HG03378 (cell line): ENCODE measurements around the gene IQGAP2.
"Not testable (repeated sequence)": the region's sequence is repeated elsewhere in the genome, so short reads cannot be mapped to it uniquely, and the experiment has no call there.

ENCODE experiments used
- ATAC-seq: cut with Tn5 transposase; IDR thresholded peaks from one replicate; pipeline ENCODE4 v1.9.1; 2021; ENCODE audit warnings: mild to moderate bottlenecking, moderate library complexity; ENCODE audit not compliant: unreplicated experiment

IQGAP2 gene

GRCh38 chr5:76600716-76601115, 197.6 kb downstream of the IQGAP2 start:
- no peak for ATAC-seq

GRCh38 chr5:76601470-76601869, 198.4 kb downstream of the IQGAP2 start:
- ATAC-seq: no peak

GRCh38 chr5:76602094-76602726, 199.1 kb downstream of the IQGAP2 start:
- no peak for ATAC-seq

GRCh38 chr5:76603991-76604390, 200.9 kb downstream of the IQGAP2 start:
- not testable (repeated sequence) for ATAC-seq

- no peak for ATAC-seq
These were observed 201.8 kb downstream of the IQGAP2 start for GRCh38 chr5:76604838-76605237.

GRCh38 chr5:76606701-76607100, 203.6 kb downstream of the IQGAP2 start:
- ATAC-seq: no peak

GRCh38 chr5:76607353-76607871, 204.3 kb downstream of the IQGAP2 start:
- ATAC-seq: no peak

- ATAC-seq: peak; percentile 35
These were observed 205.7 kb downstream of the IQGAP2 start for GRCh38 chr5:76608833-76609232.

GRCh38 chr5:76610196-76610595, 207.1 kb downstream of the IQGAP2 start:
- ATAC-seq: no peak

- ATAC-seq: no peak
These were observed 209.9 kb downstream of the IQGAP2 start for GRCh38 chr5:76612942-76613341.

- ATAC-seq: no peak
These were observed 212.7 kb downstream of the IQGAP2 start for GRCh38 chr5:76615759-76616158.

GRCh38 chr5:76616206-76616605, 213.1 kb downstream of the IQGAP2 start:
- ATAC-seq: no peak

GRCh38 chr5:76617229-76617628, 214.1 kb downstream of the IQGAP2 start:
- no peak for ATAC-seq

GRCh38 chr5:76617675-76618074, 214.6 kb downstream of the IQGAP2 start:
- no peak for ATAC-seq

- no peak for ATAC-seq
These were observed 217.1 kb downstream of the IQGAP2 start for GRCh38 chr5:76620166-76620565.

GRCh38 chr5:76622076-76622475, 219.0 kb downstream of the IQGAP2 start:
- no peak for ATAC-seq

GRCh38 chr5:76622973-76623596, 220.0 kb downstream of the IQGAP2 start, which contains the start of gene F2RL2:
Gene F2RL2, minus strand, starts transcription at chr5:76623403. Its CDS starts 173 bp downstream, at chr5:76623230.
- ATAC-seq: no peak

- ATAC-seq: no peak
These were observed 222.2 kb downstream of the IQGAP2 start for GRCh38 chr5:76625087-76625815.

GRCh38 chr5:76626738-76627137, 223.7 kb downstream of the IQGAP2 start:
- no peak for ATAC-seq

- ATAC-seq: no peak
These were observed 231.6 kb downstream of the IQGAP2 start for GRCh38 chr5:76634661-76635060.

GRCh38 chr5:76637490-76637889, 234.4 kb downstream of the IQGAP2 start:
- no peak for ATAC-seq

- no peak for ATAC-seq
These were observed 235.4 kb downstream of the IQGAP2 start for GRCh38 chr5:76638479-76638878.
